Measurements from ENCODE around the gene FFAR4.

The FFAR4 gene

DNA sequence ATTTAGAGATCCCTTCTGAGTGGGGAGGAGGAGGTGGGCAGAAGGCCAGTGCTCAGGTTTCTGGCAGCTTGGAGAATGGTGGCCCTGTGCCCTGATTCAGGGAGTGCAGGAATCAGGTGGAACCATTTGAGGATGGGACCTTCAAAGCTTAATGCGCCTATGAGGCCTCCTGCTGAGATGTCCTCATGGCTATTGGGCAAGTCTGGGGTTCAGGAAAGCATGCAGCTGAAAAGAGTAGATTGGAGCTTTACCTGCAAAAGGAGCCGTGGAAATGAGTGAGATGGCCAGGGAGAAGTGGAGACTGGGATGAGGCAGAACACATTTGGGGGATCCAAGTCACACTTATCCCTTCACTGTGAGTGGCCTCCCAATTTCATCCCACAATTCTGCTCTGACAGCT lies 6.1 kb downstream of the FFAR4 start:
- DNase-seq (ENCODE audit: low read depth) = no peak

DNA sequence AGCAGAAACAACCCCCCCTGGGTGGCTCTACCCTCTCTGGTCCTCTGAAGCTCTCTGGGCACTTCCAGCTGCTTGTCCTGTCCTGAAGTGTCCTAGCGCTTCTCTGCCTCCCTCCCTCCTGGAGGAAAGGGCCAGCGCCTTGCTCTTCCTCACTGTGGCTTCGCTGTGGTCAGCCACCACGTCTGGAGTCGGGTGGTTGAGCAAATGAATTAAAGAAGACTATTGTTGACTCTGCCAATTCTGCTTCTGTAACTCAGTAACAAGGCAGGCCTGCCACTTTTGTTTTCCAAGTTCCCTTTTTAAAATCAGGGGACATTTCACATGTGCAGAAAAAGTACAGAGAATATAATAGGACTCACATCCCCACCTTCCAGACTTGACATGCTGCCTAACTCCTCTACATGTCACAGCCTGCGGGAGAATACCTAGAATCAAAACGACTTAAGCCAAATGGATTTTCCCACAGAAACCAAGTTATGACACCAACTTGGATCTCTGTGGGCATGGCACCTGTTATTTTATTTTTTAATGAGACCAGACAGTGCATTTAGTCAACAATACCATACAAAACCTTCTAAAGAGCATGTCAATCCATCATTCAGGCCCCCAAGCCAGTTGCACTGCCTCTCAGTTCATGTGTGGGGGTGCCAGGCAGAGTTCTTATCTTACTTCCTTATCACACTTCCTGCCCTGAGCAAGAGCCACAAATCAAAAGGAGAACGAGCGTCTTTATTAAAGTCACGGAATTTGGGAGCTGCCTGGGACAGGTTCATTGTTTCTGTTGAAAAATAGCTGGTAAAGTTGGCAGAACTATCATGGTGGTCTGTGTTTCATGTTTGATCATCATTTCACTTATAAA lies 6.8 kb downstream of the FFAR4 start:
- DNase-seq (ENCODE audit: low read depth) = no peak

DNA sequence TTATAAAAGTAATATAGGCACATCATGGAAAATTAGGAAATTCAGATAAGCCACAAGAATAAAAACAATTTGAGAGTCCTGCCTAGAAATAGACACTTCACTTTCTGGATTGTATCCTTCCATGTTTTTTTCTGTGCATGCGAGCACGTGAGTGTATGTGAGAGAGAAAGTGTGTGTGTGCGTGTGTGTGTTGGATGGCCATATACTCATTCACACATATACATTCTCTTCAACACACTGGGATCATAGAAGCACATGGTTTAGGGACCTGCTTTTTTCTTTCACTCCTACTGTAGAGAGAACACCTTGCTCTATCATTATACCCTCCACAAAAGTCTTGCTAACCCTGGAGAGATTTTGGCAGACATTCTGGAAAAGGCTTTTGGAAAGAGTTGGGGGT lies 7.5 kb downstream of the FFAR4 start:
- DNase-seq (ENCODE audit: low read depth) = no peak

DNA sequence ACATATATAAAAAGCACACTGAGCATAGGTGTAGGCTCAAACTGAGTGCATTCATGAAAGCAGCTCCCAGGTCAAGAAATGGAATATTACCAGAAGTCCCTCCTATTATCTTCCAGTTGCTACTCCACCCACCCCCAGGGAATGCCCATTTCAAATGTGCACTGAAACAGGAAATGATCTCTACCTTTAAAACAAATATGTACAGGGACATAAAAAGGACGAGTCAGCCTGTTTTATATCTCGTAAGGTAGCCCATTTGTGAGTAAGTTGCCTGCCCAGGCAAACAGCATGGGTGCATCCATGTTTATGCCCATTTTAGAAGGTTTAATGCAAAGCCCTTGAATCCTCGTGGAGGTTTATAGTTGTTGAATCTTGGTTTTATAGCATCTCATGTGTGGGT lies 10.4 kb downstream of the FFAR4 start:
- DNase-seq (ENCODE audit: low read depth) = no peak

DNA sequence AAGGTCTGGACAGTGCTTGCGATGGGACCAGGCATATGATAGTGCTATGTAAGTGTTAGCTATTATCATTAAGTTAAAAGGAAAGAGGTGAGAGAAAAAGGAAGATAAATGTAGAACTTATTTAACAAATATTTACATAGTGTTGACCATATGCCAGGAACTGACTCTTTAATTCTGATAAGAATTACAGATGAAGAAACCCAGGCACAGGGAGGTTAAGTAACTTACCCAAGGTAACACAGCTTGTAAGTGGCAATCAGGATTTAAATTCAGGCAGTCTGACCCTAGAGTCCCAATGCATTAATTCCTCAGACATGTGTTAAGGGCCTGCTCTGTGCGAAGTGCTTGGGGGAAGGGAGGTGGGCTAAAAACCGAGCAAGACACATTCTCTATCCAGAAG lies 11.1 kb downstream of the FFAR4 start:
- no peak for DNase-seq (ENCODE audit: low read depth)

DNA sequence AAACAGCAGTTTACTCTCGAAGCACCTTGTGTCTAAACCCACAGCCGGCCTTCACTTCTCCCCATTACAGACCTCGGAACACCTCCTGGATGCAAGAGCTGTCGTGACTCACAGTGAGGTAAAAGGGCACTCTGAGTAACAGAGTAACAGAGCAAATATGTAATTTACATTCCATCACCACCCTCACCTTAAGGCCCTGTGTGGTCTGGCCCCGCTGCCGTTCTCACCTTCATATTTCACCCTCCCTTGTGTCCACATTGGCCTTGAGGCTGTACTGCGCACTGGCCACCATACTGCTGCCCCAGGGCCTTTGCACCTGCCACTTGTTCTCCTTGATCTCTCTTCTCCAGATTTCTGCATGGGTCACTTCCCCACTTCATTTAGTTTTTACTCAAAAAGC lies 12.6 kb downstream of the FFAR4 start:
- DNase-seq (ENCODE audit: low read depth) = no peak

DNA sequence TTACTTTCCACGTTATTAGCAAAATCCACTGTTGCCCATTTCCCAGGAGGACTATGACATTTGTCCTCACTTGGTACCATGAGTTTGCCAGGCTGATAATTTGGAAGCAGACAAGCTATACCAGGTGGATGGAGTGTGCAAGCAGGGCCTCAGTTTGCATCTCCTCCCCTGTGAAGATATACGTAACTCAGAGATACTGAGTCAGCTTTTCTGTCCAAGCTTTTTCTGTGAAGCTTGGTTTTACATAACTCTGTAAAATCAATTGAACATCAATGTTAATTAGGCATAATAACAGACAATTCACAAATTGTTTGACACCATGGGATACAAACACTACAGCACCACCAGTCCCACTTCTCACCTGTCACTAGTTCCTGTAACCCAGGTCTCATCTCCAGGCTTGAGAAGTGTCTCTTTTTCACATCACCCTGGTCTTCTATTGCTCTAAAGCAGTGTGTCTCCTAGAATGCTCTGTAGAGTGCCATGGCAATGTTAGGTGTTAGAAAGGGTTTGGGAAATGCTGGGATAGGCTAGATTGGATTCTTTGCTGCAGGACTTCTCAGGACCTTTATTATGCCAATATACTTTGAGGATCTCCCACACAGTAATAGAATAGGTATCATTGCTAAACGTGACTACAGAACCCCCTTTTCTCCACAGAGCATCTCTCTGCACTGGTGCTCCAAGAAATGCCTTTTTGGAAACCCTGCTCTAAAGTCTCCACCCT lies 13.7 kb downstream of the FFAR4 start:
- DNase-seq (ENCODE audit: low read depth) = no peak

DNA sequence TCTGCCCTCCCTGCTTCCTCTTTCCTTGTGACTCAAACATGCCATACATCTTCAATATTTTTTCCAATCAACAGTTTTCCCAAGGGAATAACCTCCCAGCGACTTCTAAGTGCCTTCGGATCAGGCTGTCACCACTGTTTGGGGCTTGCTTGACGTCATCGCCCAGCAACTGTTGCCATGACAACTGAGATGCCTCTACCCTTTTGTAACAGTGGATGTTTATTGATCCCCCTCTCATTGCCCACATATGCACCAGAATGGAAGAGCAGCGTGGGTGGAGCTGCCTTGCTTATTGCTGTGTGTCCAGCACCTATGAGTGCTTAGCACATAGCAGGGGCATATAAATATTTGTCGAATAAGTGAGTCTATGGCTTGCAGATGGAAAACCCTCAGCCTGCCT lies 14.4 kb downstream of the FFAR4 start:
- no peak for DNase-seq (ENCODE audit: low read depth)

DNA sequence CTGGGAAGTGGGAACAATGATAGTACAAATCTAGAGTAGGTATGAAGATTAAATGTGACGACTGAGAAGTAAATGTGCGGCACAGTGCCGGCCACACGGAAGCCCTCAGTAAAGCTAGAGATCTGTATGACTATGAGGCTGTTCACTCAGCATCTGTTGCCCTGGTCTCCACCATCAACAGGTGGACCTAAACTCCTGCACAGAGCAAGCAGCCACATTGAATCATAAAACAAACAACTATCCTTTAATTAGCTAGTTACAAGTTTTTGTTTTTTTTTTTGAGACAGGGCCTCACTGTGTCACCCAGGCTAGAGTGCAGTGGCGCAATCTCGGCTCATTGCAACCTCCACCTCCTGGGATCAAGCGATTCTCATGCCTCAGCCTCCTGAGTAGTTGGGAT lies 18.0 kb downstream of the FFAR4 start:
- DNase-seq (ENCODE audit: low read depth) = no peak

DNA sequence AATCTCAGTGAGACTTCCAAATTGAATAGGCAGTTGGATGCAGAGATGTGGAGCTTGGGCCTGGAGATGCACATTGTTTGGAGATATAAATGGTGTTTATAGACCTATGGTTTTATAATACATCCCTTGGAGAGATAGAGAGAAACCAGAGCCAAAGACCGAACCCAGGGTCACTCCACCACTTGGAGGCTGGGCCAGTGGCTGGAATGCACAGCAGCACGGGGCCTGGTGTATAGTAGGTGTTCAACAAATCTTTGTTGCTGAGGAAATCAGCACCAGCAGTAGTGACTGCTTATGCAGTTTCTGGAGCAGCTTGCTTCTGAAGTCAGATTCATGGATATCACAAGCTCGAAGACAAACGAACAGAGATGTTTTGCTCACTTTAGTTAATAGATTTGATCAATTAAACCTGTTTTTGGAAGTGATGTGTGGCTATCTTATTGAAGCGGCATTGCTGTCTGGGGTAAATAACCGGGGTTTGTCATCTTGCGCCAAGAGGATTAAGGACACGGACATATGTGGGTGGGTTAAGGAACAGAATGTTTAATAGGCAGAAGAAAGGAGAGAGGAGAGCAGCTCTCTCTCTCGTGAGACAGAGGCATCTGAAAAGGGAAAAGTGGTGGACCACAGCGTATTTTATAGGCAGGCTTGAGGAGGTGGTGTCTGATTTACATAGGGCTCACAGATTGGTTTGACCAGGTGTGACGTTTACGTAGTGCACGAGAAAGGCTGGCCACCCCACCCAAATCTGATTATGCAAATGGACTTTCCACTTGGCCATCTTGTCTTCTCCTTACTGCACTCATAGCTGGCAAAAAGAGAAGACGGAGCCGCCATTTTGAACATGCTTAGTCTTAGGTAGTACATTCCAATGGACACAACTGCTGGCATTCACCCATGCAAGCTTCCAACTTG lies 23.4 kb downstream of the FFAR4 start:
- DNase-seq (ENCODE audit: low read depth) = no peak

DNA sequence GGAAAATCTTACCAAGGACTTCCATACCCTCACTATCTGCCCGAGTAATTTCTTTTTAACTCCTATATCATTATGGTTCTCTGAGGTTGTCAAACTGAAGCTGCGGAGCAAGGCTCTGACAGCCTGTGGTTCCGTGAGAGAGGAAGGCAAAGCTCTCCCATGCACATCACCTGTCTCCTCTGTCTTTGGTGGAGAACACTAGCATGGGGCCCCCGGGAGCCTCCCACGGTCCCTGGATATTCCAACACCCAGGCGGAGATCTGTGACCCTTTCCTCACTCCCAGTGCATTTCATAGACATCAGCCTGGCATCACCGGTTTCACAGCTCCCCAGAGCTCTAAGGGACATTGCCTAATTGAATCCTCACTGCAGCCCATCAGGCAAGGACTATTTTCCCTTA lies 24.2 kb downstream of the FFAR4 start:
- DNase-seq (ENCODE audit: low read depth) = no peak

DNA sequence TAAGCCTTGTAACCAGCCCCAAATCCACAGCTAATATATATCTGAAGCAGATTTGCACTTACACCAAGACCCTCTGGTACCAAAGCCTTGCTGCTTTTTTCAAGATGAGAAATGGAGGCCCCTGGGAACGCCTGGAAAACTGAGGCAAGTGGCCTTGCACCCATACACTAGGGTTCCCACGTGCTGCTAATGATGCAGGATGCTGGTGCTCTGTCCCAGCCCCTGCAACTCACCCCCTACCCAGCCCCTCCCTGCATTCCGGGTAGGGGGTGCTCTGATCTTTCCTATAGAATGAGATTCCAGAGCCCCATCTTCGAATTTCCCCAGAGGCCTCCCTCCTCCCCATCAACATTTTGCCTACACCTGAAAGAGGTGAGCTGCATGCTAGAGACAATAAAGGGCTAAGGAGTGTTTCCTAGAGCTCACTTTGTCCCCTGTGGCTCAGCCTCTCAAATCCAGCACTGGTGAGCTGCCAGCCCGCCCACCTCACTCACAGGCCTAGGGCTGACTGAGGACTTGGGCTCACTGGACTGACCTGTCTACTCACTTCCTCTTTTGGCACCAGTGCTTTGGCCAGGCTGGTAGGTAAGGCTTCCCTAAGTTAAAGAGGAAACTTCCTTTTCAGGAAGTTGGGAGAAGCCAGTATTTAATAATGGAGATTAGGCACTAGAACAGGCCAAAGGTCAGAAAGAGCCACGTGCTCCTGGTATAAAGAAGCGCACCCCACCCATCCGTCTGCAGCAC lies 24.8 kb downstream of the FFAR4 start:
- no peak for DNase-seq (ENCODE audit: low read depth)

DNA sequence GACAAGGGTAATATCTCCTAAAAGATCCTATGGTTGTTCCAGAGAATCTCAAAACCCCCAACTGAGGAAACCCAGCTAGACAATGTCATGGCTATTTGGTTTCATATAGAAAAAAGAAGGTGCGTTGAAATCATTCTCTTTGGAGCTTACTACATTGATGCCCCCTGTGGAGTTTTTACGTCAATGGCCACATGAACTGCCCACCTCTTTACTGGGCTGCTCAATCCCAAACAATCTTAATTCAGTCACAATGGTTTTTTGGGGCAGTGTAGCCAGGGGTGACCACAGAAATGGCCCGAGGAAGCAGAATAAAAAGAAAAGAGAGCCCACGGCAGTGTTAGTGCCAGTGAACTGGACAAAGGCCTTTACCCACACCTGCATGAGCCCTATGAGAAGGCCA lies 26.8 kb downstream of the FFAR4 start:
- DNase-seq (ENCODE audit: low read depth) = no peak

DNA sequence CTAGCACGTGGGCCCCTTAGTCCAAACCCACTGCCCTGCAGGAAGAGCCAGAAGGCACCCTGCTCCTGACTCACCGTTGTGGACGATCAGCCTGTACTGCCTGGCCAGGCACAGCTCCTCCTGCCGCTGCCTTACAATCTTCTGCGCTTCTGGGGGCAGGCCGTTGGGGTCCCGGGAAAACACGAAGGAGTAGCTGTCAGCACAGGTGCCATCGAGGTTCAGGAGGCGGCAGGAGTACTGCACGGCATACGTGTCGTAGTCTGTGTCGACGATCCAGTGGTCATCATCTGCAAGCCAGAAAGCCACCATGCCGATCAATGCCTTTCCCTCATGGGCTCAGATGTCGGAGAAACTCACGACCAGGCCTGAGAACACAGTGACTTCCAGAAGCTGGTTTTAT lies 27.3 kb downstream of the FFAR4 start:
- no peak for DNase-seq (ENCODE audit: low read depth)

DNA sequence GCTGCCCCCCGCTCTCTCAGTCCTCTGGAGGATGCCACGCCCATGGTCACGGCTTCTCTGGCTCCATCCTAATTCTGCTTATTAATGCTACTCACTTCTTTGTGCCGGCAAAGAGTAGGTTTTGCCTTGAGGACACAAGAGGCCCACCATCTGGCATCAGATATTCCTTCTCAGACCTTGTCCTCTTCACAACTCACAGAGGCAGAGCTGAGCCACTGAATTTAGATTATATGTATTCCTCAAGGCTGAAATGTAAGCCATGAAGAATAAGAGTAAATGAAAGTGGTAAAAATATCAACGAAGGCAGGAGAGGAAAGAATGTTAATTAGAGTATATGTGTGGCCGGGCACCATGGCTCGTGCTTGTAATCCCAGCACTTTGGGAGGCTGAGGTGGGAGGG lies 28.1 kb downstream of the FFAR4 start:
- no peak for DNase-seq (ENCODE audit: low read depth)

DNA sequence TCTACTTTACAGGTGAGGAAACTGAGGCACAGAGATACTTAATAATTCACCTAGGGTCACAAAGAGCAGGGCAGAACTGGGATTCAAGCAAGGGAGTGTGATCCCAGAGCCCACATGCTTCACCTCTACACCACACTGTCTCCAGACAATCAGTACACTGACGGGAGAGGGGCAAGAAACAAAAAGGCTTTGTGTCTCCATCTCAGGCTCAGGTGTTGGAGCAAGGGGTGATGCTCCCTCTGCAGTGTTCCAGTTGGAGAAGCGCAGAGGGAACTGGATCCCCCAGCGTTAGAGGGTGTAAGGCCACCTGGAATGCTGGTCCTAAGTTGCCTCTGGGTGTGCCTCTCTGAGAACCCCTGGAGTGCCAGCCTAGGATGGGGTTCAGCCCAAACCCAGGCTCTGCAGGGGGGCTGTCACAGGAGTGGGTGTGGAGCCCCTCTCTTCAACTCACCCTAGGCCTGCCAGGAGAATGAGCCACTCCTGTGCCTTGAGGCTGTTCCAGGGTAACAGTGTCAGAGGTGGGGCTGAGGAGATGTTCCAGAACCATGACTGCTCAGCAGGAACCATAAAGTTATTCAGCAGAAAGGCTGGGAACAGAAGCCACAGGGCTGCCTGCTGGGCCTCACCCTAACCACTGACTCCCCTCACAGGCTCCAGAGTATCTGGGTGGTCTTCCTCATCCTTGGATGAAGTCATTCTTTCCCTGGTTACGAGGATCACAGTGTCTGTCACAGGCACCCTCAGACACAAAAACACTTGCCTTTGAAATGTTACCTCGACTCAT lies 29.1 kb downstream of the FFAR4 start:
- no peak for DNase-seq (ENCODE audit: low read depth)

DNA sequence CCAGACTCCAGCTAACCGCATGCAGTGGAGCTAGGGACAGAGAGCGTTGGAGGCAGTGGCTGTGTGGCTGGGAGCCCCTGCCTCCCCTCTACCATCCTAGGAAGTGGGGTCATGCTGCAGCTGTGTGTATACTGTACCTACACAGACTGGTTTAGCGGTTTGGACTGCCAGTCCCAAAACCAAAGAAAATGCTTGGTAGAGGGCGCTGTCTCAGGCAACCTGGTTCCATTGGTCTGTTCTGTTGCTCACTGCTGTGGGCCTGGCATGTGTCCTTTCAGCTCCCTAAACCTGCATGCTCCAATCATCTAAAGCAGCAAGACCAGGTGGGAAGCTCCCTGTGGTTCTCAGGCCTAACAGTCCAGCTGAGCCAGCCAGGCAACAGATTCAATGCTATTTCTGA lies 30.1 kb downstream of the FFAR4 start:
- DNase-seq (ENCODE audit: low read depth) = no peak

DNA sequence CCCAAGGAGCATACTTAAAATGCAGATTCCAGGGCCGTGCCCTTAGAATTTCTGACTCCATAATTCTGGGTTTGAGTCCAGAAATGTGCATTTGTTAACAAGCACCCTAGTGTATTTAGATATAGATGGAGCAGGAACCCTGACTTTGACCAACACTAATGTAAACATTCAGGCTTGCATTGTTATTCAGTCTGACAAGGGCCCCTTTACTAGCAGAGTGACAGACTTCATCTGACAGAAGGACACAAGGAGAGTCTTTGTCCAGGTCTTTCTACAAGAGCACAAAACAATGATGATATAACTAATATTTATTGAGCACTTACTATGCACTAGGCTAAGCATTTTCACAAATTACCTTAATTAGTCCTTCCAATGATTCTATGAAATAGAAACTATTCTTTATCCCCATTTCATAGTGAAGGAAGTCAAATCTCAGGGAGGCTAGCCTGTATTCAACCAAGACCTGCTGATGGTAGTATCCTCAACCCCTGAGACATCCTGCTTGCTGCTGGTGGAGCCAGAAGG lies 30.7 kb downstream of the FFAR4 start:
- DNase-seq (ENCODE audit: low read depth) = no peak

DNA sequence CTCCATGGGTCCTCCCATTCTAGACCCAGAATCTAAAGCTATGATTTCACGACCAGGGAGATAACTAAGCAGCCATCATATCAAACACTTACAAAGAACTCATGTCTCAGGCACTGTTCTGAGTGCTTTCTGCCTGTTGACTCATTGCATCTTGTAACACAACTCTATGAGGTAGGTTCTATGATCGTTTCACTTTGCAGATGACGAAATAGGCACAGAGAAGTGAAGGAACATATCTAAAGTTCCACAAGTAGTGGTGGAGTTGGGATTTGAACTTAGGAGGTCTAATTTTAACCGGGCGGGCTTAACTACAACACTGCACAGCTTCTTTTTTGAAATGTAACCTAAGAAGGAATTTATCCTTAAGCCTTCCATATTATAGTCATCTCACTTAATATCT lies 31.7 kb downstream of the FFAR4 start:
- DNase-seq (ENCODE audit: low read depth) = peak; percentile 29

DNA sequence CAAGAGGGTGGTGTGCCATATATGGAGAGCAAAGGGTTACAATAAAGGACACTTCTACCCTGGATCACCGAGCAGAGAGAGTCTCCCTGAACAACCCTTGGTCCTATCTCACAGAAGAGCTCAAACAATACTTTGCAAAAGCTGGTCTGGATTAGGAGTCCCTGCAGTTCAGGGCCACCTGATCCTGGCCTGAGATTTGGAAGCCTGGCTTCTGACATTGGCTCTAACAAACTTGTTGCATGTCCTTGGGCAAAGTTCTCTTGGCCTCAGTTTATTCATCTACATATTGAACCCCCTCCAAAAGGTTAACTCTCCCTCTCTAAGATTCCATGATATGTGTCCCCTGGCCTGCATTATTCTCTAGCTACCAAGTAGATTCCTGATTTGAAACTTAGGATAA lies 32.9 kb downstream of the FFAR4 start:
- DNase-seq (ENCODE audit: low read depth) = no peak

DNA sequence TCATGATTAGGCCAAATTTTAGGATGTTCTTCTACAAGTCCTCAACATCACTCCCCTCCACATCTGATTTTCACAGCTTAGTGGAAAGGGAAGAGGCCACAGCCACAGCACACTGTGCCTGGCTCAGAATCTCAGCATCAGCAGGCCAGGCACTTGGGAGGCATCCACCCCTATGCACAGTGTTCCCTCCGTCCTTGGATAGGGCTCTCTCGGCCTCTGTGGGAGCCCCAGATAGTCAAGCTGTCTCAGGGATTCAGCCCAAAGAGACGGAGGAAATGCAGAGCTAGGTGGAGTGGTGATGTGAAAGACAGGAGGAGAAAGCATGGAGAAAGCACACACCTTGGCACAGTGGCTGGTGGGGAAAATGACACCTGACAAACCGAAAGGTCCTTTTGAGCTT lies 33.3 kb downstream of the FFAR4 start:
- no peak for DNase-seq (ENCODE audit: low read depth)

Data from amniotic epithelial cell (primary cell).